GM23248 (cell line): ENCODE data around the gene TCL1A. TPM values are rescaled to one million over a fixed set of nuclear protein-coding genes. Genes with fewer than 3 reads are reported as not detected.

Experiments
- DNase-seq: peaks from one replicate; pipeline ENCODE4 v3.0.0-alpha.2; 2015
- H2AFZ ChIP-seq: fragments of 200-600 bp; sonication (generic); 2 replicates; pipeline ENCODE4 v1.6.1; 2016; ENCODE audit warnings: antibody characterized with exemption
- H3F3A ChIP-seq: fragments of 200-600 bp; sonication (generic); 2 replicates; pipeline ENCODE4 v1.6.1; 2016; ENCODE audit warnings: mild to moderate bottlenecking, antibody characterized with exemption, mixed run types; ENCODE audit not compliant: insufficient read depth
- H3K27ac ChIP-seq: fragments of 200-600 bp; sonication (generic); 2 replicates; pipeline ENCODE4 v1.5.1; 2016; ENCODE audit warnings: mild to moderate bottlenecking
- H3K27me3 ChIP-seq: fragments of 200-600 bp; sonication (generic); replicated peaks from 2 replicates; pipeline ENCODE4 v1.6.1; 2016; ENCODE audit warnings: mild to moderate bottlenecking; ENCODE audit not compliant: insufficient read depth
- H3K36me3 ChIP-seq: fragments of 200-600 bp; sonication (generic); 2 replicates; pipeline ENCODE4 v1.6.1; 2016; ENCODE audit warnings: low read depth, mild to moderate bottlenecking
- H3K4me1 ChIP-seq: fragments of 200-600 bp; sonication (generic); 2 replicates; pipeline ENCODE4 v1.6.1; 2016; ENCODE audit warnings: mild to moderate bottlenecking; ENCODE audit not compliant: insufficient read depth
- H3K4me2 ChIP-seq: fragments of 200-600 bp; sonication (generic); one replicate; pipeline ENCODE4 v1.6.1; 2016; ENCODE audit warnings: mild to moderate bottlenecking; ENCODE audit not compliant: unreplicated experiment
- H3K4me3 ChIP-seq: fragments of 200-600 bp; sonication (generic); 2 replicates; pipeline ENCODE4 v1.5.1; 2016; ENCODE audit warnings: mild to moderate bottlenecking
- H3K79me2 ChIP-seq: fragments of 200-600 bp; sonication (generic); 2 replicates; pipeline ENCODE4 v1.6.1; 2016; ENCODE audit warnings: mild to moderate bottlenecking; ENCODE audit not compliant: insufficient read depth
- H3K9ac ChIP-seq: fragments of 200-600 bp; sonication (generic); 2 replicates; pipeline ENCODE4 v1.6.1; 2016; ENCODE audit warnings: mild to moderate bottlenecking
- H3K9me2 ChIP-seq: fragments of 200-600 bp; sonication (generic); 2 replicates; pipeline ENCODE4 v1.6.1; 2016; ENCODE audit warnings: mixed run types, mild to moderate bottlenecking, moderate library complexity; ENCODE audit not compliant: insufficient read depth
- H3K9me3 ChIP-seq: fragments of 200-600 bp; sonication (generic); one replicate; pipeline ENCODE4 v1.6.1; 2017; ENCODE audit warnings: low read depth
- H4K20me1 ChIP-seq: fragments of 200-600 bp; sonication (generic); 2 replicates; pipeline ENCODE4 v1.6.0; 2016; ENCODE audit not compliant: insufficient read depth
- EZH2 ChIP-seq: fragments of 200-600 bp; sonication (generic); IDR thresholded peaks from 2 replicates; pipeline ENCODE4 v1.6.1; 2018; ENCODE audit warnings: antibody characterized with exemption, mild to moderate bottlenecking; ENCODE audit not compliant: insufficient read depth, poor library complexity, severe bottlenecking
- EZH2phosphoT487 ChIP-seq: fragments of 200-600 bp; sonication (generic); IDR thresholded peaks from 2 replicates; pipeline ENCODE4 v1.6.1; 2018; ENCODE audit warnings: antibody characterized with exemption, moderate library complexity, mild to moderate bottlenecking, low read depth; ENCODE audit not compliant: insufficient read depth
- WGBS, 2 experiments: methylation state at CpG; one replicate each; pipeline ENCODE4 v1.1.6; 2015 to 2017; ENCODE audit warnings: low lambda C conversion rate in 2 of 2, low coverage in 1 of 2; ENCODE audit errors: missing lambda C conversion rate in 2 of 2; 5-methylcytosine and 5-hydroxymethylcytosine counted together
- in situ Hi-C: fragments of 300-500 bp; cut with MboI; formaldehyde crosslinking; loops from 2 replicates; pipeline ENCODE4 v1.15.0; 2020
- polyA plus RNA-seq: library from polyadenylated mRNA; unstranded; fragments of >200 nt; fragmentation: Nextera tagmentation; extraction: Ambion mirVana; gene quantifications from 2 replicates; pipeline ENCODE4 v1.2.1, GENCODE V29; 2016
- total RNA-seq: library from RNA; depleted of rRNA; stranded (reverse); fragments of >200 nt; shearing (Covaris generic); gene quantifications from 2 replicates; pipeline ENCODE4 v1.2.3, GENCODE V29; 2014

The TCL1A gene
- total and polyA plus RNA-seq, 2 experiments from 2014 or later: not detected

- no peak for TF ChIP-seq EZH2phosphoT487
- no peak for TF ChIP-seq EZH2
- H3K27ac ChIP-seq: no peak overlapping the region
- H3K9me2 ChIP-seq: no peaks in the 10 kb centered on the region
- no peak for DNase-seq
- 21% methylated on average over 3 of the region's 3 CpGs for WGBS, 2 experiments
- no peaks in the 10 kb centered on the region for H3F3A ChIP-seq
- H3K79me2 ChIP-seq: no peaks in the 10 kb centered on the region
- no peaks in the 10 kb centered on the region for H4K20me1 ChIP-seq
- H3K4me1 ChIP-seq: no peaks in the 10 kb centered on the region
- H3K27me3 ChIP-seq: peaks cover 8% of the 10 kb centered on the region; the same call in 1 of the 2 replicates
- no peak overlapping the region for H3K9ac ChIP-seq
- no peak overlapping the region for H3K4me2 ChIP-seq
- no peak overlapping the region for H2AFZ ChIP-seq
- no peak overlapping the region for H3K4me3 ChIP-seq
- in situ Hi-C loops: no loop called here
- no peaks in the 10 kb centered on the region for H3K36me3 ChIP-seq
- no peaks in the 10 kb centered on the region for H3K9me3 ChIP-seq
Measured at GRCh38 chr14:95664066-95664465, 49.9 kb downstream of the TCL1A start.

GRCh38 chr14:95663226-95663797 lies 50.6 kb downstream of the TCL1A start:
- H3K4me2 ChIP-seq: no peak overlapping the region
- no peak overlapping the region for H3K9ac ChIP-seq
- H3K27me3 ChIP-seq: peaks cover 8% of the 10 kb centered on the region; the same call in 1 of the 2 replicates
- no peaks in the 10 kb centered on the region for H3K9me2 ChIP-seq
- TF ChIP-seq EZH2: no peak
- no peak for TF ChIP-seq EZH2phosphoT487
- no peak overlapping the region for H3K4me3 ChIP-seq
- H3K36me3 ChIP-seq: no peaks in the 10 kb centered on the region
- H3F3A ChIP-seq: no peaks in the 10 kb centered on the region
- H3K79me2 ChIP-seq: no peaks in the 10 kb centered on the region
- H2AFZ ChIP-seq: no peak overlapping the region
- H3K27ac ChIP-seq: no peak overlapping the region
- no peaks in the 10 kb centered on the region for H3K9me3 ChIP-seq
- H3K4me1 ChIP-seq: no peaks in the 10 kb centered on the region
- in situ Hi-C loops: no loop called here
- no peaks in the 10 kb centered on the region for H4K20me1 ChIP-seq
- 43 to 45% methylated on average over 5 of the region's 5 CpGs for WGBS, 2 experiments
- DNase-seq: no peak

- no peak overlapping the region for H2AFZ ChIP-seq
- in situ Hi-C loops: no loop called here
- H3K36me3 ChIP-seq: no peaks in the 10 kb centered on the region
- no peak overlapping the region for H3K27ac ChIP-seq
- DNase-seq: peak; percentile 30
- H3K9me3 ChIP-seq: no peaks in the 10 kb centered on the region
- WGBS, 2 experiments: 8 to 12% methylated on average over 4 of the region's 4 CpGs
- H3K9ac ChIP-seq: no peak overlapping the region
- no peak overlapping the region for H3K4me3 ChIP-seq
- H3K4me1 ChIP-seq: no peaks in the 10 kb centered on the region
- peaks cover 8% of the 10 kb centered on the region; the same call in 1 of the 2 replicates for H3K27me3 ChIP-seq
- H3K79me2 ChIP-seq: no peaks in the 10 kb centered on the region
- H3F3A ChIP-seq: no peaks in the 10 kb centered on the region
- no peak overlapping the region for H3K4me2 ChIP-seq
- no peaks in the 10 kb centered on the region for H4K20me1 ChIP-seq
- no peaks in the 10 kb centered on the region for H3K9me2 ChIP-seq
- TF ChIP-seq EZH2phosphoT487 (no peak), EZH2 (no peak)
Measured at GRCh38 chr14:95662376-95663186, 51.3 kb downstream of the TCL1A start.

- Histone ChIP-seq H3F3A (no peaks in the 10 kb centered on the region), H3K27ac (no peak overlapping the region), H3K4me3 (no peak overlapping the region), H3K36me3 (no peaks in the 10 kb centered on the region), H3K9ac (no peak overlapping the region), H2AFZ (no peak overlapping the region), H3K4me2 (no peak overlapping the region), H3K9me3 (no peaks in the 10 kb centered on the region), H3K79me2 (no peaks in the 10 kb centered on the region), H3K9me2 (no peaks in the 10 kb centered on the region), H3K27me3 (peaks cover 8% of the 10 kb centered on the region; the same call in 1 of the 2 replicates), H4K20me1 (no peaks in the 10 kb centered on the region), H3K4me1 (no peaks in the 10 kb centered on the region)
- 4 to 5% methylated on average over 12 to 13 of the region's 13 CpGs for WGBS, 2 experiments
- in situ Hi-C loops: no loop called here
- DNase-seq: peak; percentile 26
- no peak for TF ChIP-seq EZH2
- TF ChIP-seq EZH2phosphoT487: no peak
Measured at GRCh38 chr14:95660651-95661515, 53.0 kb downstream of the TCL1A start.
